AG09309 (cell line): ENCODE measurements around the gene GALNT15.

Experiments used
- DNase-seq: peaks from one replicate; pipeline ENCODE4 v3.0.0-alpha.2; 2010; ENCODE audit warnings: low read depth
- H3K4me3 ChIP-seq: 2 replicates; pipeline ENCODE4 v1.5.1; 2011; ENCODE audit warnings: mild to moderate bottlenecking, low read depth, low read length, moderate library complexity; ENCODE audit not compliant: control insufficient read depth
- TF ChIP-seq, protein P1 (sequence below): IDR thresholded peaks from 2 replicates; pipeline ENCODE4 v1.5.1; 2011; ENCODE audit warnings: mild to moderate bottlenecking, low read depth, low read length, inconsistent platforms; ENCODE audit not compliant: insufficient read depth, control insufficient read depth; ENCODE audit errors: missing control alignments

GALNT15 gene

GRCh38 chr3:16229681-16230080, 55.2 kb downstream of the GALNT15 start:
- H3K4me3 ChIP-seq = no peak overlapping the region
- TF ChIP-seq, protein P1, sequence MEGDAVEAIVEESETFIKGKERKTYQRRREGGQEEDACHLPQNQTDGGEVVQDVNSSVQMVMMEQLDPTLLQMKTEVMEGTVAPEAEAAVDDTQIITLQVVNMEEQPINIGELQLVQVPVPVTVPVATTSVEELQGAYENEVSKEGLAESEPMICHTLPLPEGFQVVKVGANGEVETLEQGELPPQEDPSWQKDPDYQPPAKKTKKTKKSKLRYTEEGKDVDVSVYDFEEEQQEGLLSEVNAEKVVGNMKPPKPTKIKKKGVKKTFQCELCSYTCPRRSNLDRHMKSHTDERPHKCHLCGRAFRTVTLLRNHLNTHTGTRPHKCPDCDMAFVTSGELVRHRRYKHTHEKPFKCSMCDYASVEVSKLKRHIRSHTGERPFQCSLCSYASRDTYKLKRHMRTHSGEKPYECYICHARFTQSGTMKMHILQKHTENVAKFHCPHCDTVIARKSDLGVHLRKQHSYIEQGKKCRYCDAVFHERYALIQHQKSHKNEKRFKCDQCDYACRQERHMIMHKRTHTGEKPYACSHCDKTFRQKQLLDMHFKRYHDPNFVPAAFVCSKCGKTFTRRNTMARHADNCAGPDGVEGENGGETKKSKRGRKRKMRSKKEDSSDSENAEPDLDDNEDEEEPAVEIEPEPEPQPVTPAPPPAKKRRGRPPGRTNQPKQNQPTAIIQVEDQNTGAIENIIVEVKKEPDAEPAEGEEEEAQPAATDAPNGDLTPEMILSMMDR = no peak
- no peak for DNase-seq

- H3K4me3 ChIP-seq = no peak overlapping the region
- DNase-seq = no peak
- TF ChIP-seq, protein P1 = no peak
Observed at GRCh38 chr3:16231983-16232382, 57.5 kb downstream of the GALNT15 start.

DNA sequence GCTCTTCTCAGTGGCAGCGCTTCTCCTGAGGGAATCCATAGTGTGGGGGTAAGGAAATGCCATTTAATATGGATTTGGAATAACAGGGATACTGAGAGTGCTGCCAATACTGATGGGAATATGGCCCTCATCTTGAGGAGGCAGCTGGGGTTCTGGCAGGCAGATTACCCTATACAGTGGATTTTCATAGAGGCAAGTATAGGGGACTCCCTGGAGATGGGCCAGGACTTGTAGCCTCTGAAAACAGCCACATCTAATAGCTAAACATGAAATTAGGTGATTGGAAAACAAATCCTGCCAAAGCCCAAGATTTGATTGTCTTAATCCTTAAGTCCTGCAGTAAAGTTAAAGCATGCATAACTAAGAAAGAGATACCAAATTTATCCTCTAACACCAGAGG, 59.3 kb downstream of the GALNT15 start:
- TF ChIP-seq, protein P1 = no peak
- no peak overlapping the region for H3K4me3 ChIP-seq
- no peak for DNase-seq

DNA sequence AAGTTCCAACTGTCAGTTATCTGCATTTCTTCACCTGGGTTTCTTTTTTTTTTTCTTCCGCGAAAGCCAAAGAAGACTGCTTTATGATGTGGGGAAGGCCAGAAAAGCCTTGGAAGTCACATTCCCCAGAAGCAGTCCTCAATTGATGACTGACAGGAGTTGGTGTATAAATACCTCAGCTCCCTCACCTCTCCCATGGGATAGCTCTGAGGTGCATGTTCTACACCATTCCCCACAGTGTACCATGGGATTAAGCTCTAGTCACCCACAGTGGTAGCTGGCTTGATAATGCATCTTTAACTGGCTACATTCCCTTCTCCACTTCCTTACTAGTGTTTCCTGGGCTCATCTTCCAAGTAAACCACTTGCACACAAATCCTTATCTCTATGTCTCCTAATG, 59.8 kb downstream of the GALNT15 start:
- TF ChIP-seq, protein P1 = no peak
- no peak for DNase-seq
- H3K4me3 ChIP-seq = no peak overlapping the region

DNA sequence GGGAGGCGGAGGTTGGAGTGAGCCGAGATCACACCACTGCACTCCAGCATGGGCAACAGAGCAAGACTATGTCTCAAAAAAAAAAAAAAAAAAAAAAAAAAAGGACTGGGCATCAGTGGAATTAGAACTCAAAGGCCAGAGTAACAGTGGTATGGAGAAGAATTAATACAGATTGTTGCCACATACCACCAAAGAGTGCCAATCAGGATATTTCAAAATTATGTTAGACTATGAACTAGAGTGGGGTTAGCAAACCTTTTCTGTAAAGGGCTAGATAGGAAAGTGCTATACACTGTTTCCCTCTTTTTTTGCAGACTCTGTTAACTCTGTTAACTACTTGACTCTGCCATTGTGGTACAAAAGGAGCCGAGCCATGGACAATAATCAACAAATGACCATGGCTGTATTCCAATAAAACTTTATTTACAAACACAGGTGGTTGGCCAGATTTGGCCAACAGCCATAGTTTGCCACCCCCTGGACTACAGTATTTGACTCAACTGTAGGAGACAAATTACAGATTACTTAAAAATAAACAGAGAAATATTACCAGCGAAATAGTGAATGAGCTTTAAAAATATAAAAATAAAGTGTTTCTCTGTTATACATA, 61.7 kb downstream of the GALNT15 start:
- TF ChIP-seq, protein P1 = no peak
- no peak for DNase-seq
- no peak overlapping the region for H3K4me3 ChIP-seq

GRCh38 chr3:16236856-16237393, 62.4 kb downstream of the GALNT15 start:
- H3K4me3 ChIP-seq = no peak overlapping the region
- no peak for DNase-seq
- TF ChIP-seq, protein P1 = no peak
